HG03442 (cell line): ENCODE results near the gene TOLLIP.
"Not testable (repeated sequence)": the region's sequence is repeated elsewhere in the genome, so short reads cannot be mapped to it uniquely, and the experiment has no call there.

Experiments
- ATAC-seq: cut with Tn5 transposase; IDR thresholded peaks from one replicate; pipeline ENCODE4 v1.9.1; 2021; ENCODE audit warnings: mild to moderate bottlenecking, moderate library complexity; ENCODE audit not compliant: unreplicated experiment

TOLLIP gene

DNA sequence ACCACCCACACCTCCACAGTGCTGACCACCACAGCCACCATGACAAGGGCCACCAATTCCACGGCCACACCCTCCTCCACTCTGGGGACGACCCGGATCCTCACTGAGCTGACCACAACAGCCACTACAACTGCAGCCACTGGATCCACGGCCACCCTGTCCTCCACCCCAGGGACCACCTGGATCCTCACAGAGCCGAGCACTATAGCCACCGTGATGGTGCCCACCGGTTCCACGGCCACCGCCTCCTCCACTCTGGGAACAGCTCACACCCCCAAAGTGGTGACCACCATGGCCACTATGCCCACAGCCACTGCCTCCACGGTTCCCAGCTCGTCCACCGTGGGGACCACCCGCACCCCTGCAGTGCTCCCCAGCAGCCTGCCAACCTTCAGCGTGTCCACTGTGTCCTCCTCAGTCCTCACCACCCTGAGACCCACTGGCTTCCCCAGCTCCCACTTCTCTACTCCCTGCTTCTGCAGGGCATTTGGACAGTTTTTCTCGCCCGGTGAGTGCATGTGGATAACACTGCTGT, 58.1 kb downstream of the TOLLIP start:
- no peak for ATAC-seq

- ATAC-seq = not testable (repeated sequence)
Measured at GRCh38 chr11:1250411-1250810, 59.0 kb downstream of the TOLLIP start.

DNA sequence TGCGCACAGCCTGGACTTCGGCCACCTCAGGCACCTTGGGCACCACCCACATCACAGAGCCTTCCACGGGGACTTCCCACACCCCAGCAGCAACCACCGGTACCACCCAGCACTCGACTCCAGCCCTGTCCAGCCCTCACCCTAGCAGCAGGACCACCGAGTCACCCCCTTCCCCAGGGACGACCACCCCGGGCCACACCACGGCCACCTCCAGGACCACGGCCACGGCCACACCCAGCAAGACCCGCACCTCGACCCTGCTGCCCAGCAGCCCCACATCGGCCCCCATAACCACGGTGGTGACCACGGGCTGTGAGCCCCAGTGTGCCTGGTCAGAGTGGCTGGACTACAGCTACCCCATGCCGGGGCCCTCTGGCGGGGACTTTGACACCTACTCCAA, 60.5 kb downstream of the TOLLIP start:
- not testable (repeated sequence) for ATAC-seq

- ATAC-seq = not testable (repeated sequence)
Measured at GRCh38 chr11:1247026-1247425, 62.4 kb downstream of the TOLLIP start.

GRCh38 chr11:1246301-1246700, 63.1 kb downstream of the TOLLIP start:
- ATAC-seq = not testable (repeated sequence)

DNA sequence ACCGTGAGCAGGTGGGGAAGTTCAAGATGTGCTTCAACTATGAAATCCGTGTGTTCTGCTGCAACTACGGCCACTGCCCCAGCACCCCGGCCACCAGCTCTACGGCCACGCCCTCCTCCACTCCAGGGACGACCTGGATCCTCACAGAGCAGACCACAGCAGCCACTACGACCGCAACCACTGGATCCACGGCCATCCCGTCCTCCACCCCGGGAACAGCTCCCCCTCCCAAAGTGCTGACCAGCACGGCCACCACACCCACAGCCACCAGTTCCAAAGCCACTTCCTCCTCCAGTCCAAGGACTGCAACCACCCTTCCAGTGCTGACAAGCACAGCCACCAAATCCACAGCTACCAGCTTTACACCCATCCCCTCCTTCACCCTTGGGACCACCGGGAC, 63.7 kb downstream of the TOLLIP start:
- ATAC-seq = not testable (repeated sequence)

DNA sequence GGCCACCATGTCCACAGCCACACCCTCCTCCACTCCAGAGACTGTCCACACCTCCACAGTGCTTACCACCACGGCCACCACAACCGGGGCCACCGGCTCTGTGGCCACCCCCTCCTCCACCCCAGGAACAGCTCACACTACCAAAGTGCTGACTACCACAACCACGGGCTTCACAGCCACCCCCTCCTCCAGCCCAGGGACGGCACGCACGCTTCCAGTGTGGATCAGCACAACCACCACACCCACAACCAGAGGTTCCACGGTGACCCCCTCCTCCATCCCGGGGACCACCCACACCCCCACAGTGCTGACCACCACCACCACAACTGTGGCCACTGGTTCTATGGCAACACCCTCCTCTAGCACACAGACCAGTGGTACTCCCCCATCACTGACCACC, 64.9 kb downstream of the TOLLIP start:
- ATAC-seq = not testable (repeated sequence)

DNA sequence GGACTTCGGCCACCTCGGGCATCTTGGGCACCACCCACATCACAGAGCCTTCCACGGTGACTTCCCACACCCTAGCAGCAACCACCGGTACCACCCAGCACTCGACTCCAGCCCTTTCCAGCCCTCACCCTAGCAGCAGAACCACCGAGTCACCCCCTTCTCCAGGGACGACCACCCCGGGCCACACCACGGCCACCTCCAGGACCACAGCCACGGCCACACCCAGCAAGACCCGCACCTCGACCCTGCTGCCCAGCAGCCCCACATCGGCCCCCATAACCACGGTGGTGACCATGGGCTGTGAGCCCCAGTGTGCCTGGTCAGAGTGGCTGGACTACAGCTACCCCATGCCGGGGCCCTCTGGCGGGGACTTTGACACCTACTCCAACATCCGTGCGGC, 65.9 kb downstream of the TOLLIP start:
- not testable (repeated sequence) for ATAC-seq

DNA sequence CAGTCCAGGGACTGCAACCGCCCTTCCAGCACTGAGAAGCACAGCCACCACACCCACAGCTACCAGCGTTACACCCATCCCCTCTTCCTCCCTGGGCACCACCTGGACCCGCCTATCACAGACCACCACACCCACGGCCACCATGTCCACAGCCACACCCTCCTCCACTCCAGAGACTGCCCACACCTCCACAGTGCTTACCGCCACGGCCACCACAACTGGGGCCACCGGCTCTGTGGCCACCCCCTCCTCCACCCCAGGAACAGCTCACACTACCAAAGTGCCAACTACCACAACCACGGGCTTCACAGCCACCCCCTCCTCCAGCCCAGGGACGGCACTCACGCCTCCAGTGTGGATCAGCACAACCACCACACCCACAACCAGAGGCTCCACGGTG, 66.7 kb downstream of the TOLLIP start:
- not testable (repeated sequence) for ATAC-seq

GRCh38 chr11:1242289-1242688, 67.1 kb downstream of the TOLLIP start:
- no peak for ATAC-seq

DNA sequence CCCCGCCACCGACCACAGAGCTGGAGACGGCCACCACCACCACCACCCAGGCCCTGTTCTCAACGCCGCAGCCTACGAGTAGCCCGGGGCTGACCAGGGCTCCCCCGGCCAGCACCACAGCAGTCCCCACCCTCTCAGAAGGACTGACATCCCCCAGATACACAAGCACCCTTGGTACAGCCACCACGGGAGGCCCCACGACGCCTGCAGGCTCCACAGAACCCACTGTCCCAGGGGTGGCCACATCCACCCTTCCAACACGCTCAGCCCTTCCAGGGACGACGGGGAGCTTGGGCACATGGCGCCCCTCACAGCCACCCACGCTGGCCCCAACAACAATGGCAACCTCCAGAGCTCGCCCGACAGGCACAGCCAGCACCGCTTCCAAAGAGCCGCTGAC, 67.7 kb downstream of the TOLLIP start:
- no peak for ATAC-seq

DNA sequence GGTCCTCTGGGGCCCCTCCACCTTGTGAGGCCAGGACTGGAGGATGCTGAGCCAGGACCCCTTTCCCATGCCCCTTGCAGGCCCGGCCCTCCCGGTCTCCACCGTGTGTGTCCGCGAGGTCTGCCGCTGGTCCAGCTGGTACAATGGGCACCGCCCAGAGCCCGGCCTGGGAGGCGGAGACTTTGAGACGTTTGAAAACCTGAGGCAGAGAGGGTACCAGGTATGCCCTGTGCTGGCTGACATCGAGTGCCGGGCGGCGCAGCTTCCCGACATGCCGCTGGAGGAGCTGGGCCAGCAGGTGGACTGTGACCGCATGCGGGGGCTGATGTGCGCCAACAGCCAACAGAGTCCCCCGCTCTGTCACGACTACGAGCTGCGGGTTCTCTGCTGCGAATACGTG, 68.7 kb downstream of the TOLLIP start:
- no peak for ATAC-seq

DNA sequence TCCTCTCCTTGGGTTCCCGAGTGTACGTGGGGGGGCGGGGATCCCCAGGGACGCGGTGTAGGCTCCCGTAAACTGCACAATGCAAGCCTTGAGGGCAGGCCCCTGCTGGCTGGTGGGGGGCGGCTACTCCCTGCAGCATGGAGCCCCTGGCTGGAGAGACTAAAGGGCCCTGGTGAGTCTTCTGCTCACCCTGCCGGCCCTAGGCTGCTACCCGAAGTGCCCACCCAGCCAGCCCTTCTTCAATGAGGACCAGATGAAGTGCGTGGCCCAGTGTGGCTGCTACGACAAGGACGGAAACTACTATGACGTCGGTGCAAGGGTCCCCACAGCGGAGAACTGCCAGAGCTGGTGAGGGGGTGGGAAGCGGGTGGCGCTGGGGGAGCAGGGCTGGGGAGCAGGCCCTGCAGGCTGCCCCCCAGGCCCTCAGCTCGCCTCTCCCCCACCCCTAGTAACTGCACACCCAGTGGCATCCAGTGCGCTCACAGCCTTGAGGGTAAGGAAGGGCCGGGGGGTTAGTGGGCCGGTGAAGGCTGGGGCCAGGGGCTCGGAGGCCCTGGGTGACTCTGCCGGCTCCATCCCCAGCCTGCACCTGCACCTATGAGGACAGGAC, 69.7 kb downstream of the TOLLIP start:
- no peak for ATAC-seq

GRCh38 chr11:1238767-1239595, 70.5 kb downstream of the TOLLIP start:
- ATAC-seq = no peak

- ATAC-seq = no peak
Measured at GRCh38 chr11:1237851-1238250, 71.6 kb downstream of the TOLLIP start.

- no peak for ATAC-seq
Measured at GRCh38 chr11:1237128-1237580, 72.3 kb downstream of the TOLLIP start.

DNA sequence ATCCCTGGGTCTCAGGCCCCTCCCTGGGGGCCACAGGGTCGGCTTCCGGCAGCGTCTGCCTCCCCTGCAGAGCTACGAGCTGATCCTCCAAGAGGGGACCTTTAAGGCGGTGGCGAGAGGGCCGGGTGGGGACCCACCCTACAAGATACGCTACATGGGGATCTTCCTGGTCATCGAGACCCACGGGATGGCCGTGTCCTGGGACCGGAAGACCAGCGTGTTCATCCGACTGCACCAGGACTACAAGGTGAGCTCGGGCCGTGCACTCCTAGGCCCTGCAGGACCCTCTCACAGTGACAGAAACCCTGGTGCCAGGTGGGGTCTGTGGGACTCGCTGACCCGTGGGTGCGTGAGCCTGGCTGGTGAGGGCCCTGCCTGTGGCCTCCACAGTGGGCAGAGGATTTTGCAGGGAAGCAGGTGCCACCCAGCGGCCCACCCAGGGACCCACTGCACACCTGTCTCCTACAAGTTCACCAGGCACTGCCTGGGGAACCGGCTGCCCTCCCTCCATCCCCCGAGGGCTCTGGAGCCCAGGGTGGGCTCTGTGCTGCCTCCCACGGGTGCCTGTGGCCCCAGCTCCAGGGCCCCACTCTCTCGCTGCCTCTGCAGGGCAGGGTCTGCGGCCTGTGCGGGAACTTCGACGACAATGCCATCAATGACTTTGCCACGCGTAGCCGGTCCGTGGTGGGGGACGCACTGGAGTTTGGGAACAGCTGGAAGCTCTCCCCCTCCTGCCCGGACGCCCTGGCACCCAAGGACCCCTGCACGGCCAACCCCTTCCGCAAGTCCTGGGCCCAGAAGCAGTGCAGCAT, 72.9 kb downstream of the TOLLIP start:
- ATAC-seq = no peak

DNA sequence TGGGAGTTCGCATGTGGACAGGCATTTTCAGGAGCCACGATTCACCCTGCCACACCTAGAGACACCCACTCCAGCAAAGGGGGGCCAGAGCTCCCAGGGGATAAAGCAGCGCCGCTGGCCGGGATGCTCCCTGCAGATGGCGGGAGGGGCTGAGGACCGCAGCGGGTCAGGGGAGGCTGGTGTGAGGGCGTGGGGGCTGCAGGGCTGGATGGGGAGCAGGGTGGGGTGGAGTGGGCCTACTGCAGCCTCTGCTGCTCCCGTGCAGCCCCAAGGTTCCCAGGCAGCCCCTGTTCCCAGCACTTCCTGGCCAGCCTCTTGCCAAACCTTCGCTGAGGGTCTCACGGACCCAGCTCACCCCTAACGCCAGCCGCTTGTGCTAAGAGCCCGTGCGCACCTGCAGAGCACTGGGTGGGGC, 73.5 kb downstream of the TOLLIP start:
- ATAC-seq = no peak

DNA sequence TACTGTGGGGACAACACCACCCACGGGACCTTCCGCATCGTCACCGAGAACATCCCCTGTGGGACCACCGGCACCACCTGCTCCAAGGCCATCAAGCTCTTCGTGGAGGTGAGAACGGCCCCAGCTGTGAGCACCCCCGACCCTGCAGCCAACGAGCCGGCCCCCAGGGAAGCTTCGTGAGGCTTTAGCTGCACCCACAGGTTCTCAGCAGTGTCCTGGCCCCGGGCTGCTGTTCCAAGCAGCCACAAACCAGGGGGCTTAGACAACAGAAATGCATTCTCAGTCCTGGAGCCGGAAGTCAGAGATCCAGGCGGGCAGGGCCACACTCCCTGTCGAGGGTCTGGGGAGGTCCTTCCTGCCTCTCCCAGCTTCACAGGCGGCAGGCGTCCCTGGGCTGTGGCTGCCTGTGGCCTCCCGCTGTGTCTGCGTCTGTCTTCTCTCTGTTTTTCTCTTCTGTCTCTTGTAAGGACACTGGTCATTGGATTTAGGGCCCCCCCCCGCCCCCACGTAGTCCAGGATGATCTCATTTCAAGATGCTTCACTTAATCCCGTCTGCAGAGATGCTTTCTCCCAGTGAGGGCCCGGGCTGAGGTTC, 74.0 kb downstream of the TOLLIP start:
- no peak for ATAC-seq

DNA sequence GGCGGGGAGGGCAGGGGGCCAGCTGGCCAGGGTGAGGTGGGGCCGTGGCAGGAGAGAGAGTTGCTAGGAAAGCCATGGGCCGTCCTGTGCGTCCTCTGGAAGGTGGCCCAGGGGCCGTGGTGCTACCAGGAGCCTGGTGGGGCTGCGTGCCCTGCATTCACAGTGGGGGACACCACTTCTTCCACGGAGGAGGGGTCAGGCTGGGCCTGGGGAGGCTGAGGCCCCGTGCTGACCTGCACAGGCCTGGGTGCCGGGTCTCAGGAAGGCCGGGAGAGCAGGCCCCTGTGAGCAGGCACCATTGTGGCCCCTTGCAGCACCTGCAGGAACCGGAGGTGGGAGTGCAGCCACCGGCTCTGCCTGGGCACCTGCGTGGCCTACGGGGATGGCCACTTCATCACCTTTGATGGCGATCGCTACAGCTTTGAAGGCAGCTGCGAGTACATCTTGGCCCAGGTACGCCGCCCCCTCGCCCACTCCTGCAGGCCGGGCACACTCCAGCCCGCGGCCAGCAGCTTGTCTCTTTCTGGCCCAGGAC, 74.6 kb downstream of the TOLLIP start:
- no peak for ATAC-seq
